Measurements from ENCODE around the gene ANKMY1. TPM values are rescaled to one million over a fixed set of nuclear protein-coding genes. Genes with fewer than 3 reads are reported as not detected.
A peak's percentile ranks its signal among the peaks of the same experiment; 100 is the strongest.

Gene ANKMY1
- total and polyA plus RNA-seq, 12 donors: 1.9 to 15.6 (median 5.3) TPM

DNA sequence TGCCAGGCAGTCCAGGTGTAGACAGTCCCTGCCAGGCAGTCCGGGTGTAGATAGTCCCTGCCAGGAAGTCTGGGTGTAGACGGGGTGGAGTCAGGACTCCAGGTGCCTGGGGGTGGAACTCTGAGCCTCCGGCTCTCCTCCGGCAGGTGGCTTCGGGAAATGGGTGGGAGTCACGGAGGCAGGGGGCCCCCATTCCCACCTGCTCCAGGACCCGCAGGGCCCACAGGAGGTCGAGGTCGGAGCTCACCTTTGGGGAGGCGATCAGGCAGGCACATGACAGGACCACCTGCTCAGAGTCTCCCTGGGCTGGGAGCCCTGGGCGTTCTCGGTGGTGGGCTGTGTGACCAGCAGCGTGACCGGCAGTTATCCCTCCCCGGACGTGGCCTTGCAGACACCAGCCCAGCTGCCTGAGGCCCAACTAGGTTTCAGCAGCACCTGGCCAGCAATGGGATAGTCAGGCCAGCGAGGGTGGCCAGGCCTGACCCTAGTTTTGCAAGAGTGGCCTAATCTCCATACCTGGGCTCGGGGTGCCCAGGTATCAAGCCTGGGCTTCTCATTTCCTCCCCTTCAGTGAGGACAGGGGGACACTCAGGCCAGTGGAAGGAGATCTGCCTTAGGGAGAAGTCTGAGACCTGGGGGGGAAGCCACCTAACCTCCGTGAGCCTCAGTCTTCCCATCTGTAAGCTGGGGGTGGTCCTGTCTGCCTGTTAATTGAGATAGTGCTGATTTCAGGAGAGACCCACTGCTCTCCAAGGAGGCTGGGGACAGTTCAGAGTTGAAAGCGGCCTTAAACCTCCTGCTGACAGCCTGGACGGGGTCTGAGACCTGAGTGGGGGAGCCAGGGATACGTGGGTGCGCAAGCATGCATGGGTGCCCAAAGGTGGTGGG lies 109.2 kb downstream of the ANKMY1 start:
- intact Hi-C loops (cut with DNase I): no loop called here
- H3K4me1 ChIP-seq: peaks cover 10 to 59% (median 40%) of the 10 kb centered on the region in 9 donors
- H3K27me3 ChIP-seq: peaks cover 0 to 29% (median 15%) of the 10 kb centered on the region in 7 donors
- ATAC-seq (no peak), DNase-seq (no peak)
- H3K9me3 ChIP-seq: no peaks in the 10 kb centered on the region
- no peak overlapping the region for H3K4me3 ChIP-seq
- WGBS, 2 donors: 87 to 89% methylated on average over 23 of the region's 23 CpGs
- H3K27ac ChIP-seq: no peak overlapping the region
- H3K36me3 ChIP-seq: peaks cover 0 to 5% (median 0%) of the 10 kb centered on the region in 9 donors
- TF ChIP-seq, protein P1, sequence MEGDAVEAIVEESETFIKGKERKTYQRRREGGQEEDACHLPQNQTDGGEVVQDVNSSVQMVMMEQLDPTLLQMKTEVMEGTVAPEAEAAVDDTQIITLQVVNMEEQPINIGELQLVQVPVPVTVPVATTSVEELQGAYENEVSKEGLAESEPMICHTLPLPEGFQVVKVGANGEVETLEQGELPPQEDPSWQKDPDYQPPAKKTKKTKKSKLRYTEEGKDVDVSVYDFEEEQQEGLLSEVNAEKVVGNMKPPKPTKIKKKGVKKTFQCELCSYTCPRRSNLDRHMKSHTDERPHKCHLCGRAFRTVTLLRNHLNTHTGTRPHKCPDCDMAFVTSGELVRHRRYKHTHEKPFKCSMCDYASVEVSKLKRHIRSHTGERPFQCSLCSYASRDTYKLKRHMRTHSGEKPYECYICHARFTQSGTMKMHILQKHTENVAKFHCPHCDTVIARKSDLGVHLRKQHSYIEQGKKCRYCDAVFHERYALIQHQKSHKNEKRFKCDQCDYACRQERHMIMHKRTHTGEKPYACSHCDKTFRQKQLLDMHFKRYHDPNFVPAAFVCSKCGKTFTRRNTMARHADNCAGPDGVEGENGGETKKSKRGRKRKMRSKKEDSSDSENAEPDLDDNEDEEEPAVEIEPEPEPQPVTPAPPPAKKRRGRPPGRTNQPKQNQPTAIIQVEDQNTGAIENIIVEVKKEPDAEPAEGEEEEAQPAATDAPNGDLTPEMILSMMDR (IDR thresholded peaks at IDR 0.05): no peak

DNA sequence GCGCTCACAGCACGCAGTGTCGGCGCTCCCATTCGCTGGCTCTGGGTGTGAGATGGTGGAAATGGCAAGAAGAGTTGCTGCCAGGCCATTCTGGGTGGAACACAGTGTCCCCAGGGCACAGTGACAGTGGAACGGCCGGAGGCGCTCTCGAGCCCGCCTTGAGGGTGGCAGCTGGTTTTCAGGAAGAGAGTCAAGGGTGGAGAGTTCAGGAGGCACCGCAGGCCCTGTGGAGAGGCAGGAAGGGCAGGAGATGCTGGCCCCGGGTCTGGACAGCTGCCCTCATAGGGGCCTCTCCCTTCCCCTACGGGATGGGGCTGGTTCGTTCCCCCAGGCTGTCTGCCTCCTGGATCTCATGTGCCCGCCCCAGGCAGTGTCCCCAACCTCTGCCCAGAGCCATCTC lies 109.9 kb downstream of the ANKMY1 start:
- Histone ChIP-seq H3K4me3 (no peak overlapping the region), H3K4me1 (peaks cover 10 to 63% (median 44%) of the 10 kb centered on the region in 9 donors), H3K27me3 (peaks cover 0 to 28% (median 15%) of the 10 kb centered on the region in 7 donors), H3K9me3 (no peaks in the 10 kb centered on the region), H3K36me3 (peaks cover 0 to 5% (median 0%) of the 10 kb centered on the region in 9 donors), H3K27ac (no peak overlapping the region)
- intact Hi-C loops (cut with DNase I): no loop called here
- DNase-seq (no peak), ATAC-seq (peak in 1 of 8 donors; percentile 16)
- WGBS, 2 donors: 59 to 76% methylated on average over 15 of the region's 15 CpGs
- TF ChIP-seq, protein P1 (IDR thresholded peaks at IDR 0.05): no peak

DNA sequence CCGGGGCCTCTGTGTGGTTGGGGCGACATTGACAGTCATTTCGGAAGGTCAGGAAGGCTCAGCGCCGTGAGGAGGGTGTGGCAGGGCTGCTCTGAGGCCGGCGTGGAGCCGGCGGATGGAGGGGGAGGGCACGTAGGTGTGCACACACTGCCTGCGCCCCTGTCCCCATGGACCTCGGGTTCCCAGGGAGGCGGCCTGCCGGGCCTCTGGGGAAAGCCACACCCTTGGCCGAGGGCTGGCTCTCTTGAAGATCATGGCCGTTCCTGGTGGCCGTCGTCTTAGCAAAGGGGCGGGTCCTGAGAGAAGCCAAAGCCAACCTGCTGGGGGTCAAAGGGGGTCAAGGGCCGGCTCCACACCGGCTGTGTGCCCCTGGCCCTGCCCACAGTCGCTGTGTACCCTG lies 110.5 kb downstream of the ANKMY1 start:
- 67 to 69% methylated on average over 22 of the region's 22 CpGs for WGBS, 2 donors
- peaks cover 0 to 27% (median 15%) of the 10 kb centered on the region in 7 donors for H3K27me3 ChIP-seq

DNA sequence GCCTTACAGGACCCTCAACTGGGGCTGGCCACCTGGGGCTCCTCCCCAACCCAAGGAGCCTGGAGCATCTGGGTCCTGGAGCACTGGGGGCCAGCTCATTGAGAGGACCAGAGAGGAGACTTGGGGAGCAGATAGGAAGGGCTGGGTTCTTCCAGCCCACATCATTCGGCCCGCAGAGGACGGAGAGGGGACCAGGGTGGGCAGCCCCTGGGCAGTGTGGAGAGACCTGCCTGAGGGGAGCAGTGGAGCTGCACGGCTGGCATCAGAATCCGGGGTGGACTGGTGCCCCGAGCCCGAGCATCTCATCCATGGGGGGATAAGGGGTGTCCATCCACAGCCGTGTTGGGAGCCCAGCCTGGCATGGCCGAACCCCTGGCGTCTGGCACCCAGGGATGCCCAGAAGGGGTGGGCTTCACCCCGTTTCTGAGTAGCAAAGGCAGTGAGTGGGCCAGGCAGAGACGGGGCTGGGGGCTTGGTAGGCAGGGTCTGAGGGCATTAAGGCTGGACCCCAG lies 111.1 kb downstream of the ANKMY1 start:
- Histone ChIP-seq H3K36me3 (peaks cover 0 to 5% (median 0%) of the 10 kb centered on the region in 9 donors), H3K4me3 (no peak overlapping the region), H3K27me3 (peaks cover 0 to 21% (median 14%) of the 10 kb centered on the region in 7 donors), H3K9me3 (no peaks in the 10 kb centered on the region), H3K4me1 (peaks cover 8 to 64% (median 41%) of the 10 kb centered on the region in 9 donors), H3K27ac (no peak overlapping the region)
- no peak for ATAC-seq
- intact Hi-C loops (cut with DNase I): no loop called here
- WGBS, 2 donors: 87 to 90% methylated on average over 12 of the region's 12 CpGs
- peak in 1 of 2 donors; percentile 9 for DNase-seq
- TF ChIP-seq, protein P1 (IDR thresholded peaks at IDR 0.05): no peak

More for the DNA sequence above, 110.5 kb downstream of the ANKMY1 start:
- Histone ChIP-seq H3K27ac (no peak overlapping the region), H3K4me1 (peaks cover 10 to 64% (median 45%) of the 10 kb centered on the region in 9 donors), H3K4me3 (no peak overlapping the region), H3K9me3 (no peaks in the 10 kb centered on the region), H3K36me3 (peaks cover 0 to 5% (median 0%) of the 10 kb centered on the region in 9 donors)
- ATAC-seq: no peak
- intact Hi-C loops (cut with DNase I): no loop called here
- TF ChIP-seq, protein P1 (IDR thresholded peaks at IDR 0.05): no peak
- peak in 1 of 2 donors; percentile 14 for DNase-seq
